Adrenal gland (tissue), 12 donors: Measurements from ENCODE around the gene ITPR1. TPM values are rescaled to one million over a fixed set of nuclear protein-coding genes. Genes with fewer than 3 reads are reported as not detected.
A peak's percentile ranks its signal among the peaks of the same experiment; 100 is the strongest.

Experiments used
- DNase-seq, 7 donors: peaks; one replicate each; pipeline ENCODE4 v3.0.0-alpha.2; 2019 to 2020
- H3K27ac ChIP-seq, 5 donors: fragments of 200-600 bp; sonication (generic) in 4 of 5; 1 replicate in 3 of 5; 2 replicates in 2 of 5; pipeline versions ENCODE4 v1.5.1 to v1.8.0; 2016 to 2020; ENCODE audit warnings: mild to moderate bottlenecking in 1 of 5
- H3K27me3 ChIP-seq: fragments of 200-600 bp; 2 replicates; pipeline ENCODE4 v1.8.0; 2021
- H3K36me3 ChIP-seq, 2 donors: fragments of 200-600 bp; replicated peaks in 1 of 2; 1 replicate in 1 of 2; 2 replicates in 1 of 2; pipeline versions ENCODE4 v1.5.1 to v1.8.0; 2018 to 2022
- H3K4me1 ChIP-seq, 2 donors: fragments of 200-600 bp; replicated peaks in 1 of 2; 1 replicate in 1 of 2; 2 replicates in 1 of 2; pipeline versions ENCODE4 v1.5.1 to v1.8.0; 2018 to 2021
- H3K4me3 ChIP-seq, 4 donors: fragments of 200-600 bp; sonication (generic) in 3 of 4; one replicate each; pipeline ENCODE4 v1.5.1; 2016 to 2018
- H3K9me3 ChIP-seq, 3 donors: fragments of 200-600 bp; sonication (generic) in 1 of 3; replicated peaks in 1 of 3; 1 replicate in 2 of 3; 2 replicates in 1 of 3; pipeline versions ENCODE4 v1.5.1 to v1.8.0; 2016 to 2021
- CTCF ChIP-seq, 6 experiments: fragments of 450-650 bp in 4 of 6; fragments of 200-600 bp in 2 of 6; sonication (generic) in 1 of 6; IDR thresholded peaks; 1 replicate in 5 of 6; 2 replicates in 1 of 6; pipeline versions ENCODE4 v1.5.1 to v1.8.0; 2016 to 2021; ENCODE audit warnings: antibody characterized with exemption in 6 of 6, mild to moderate bottlenecking in 2 of 6, moderate library complexity in 1 of 6
- POLR2A ChIP-seq, 2 donors: fragments of 450-650 bp; IDR thresholded peaks; one replicate each; pipeline ENCODE4 v1.6.1; 2017; ENCODE audit warnings: antibody characterized with exemption in 2 of 2, mild to moderate bottlenecking in 2 of 2, moderate library complexity in 1 of 2
- WGBS, 4 donors: extraction: QIAGEN DNeasy Blood & Tissue Kit in 2 of 4; methylation state at CpG; one replicate each; pipeline versions ENCODE4 v1.1.5 to v1.1.7; 2013 to 2017; 5-methylcytosine and 5-hydroxymethylcytosine counted together
- intact Hi-C, 2 donors: fragments of 100-400 bp; cut with DNase I; formaldehyde crosslinking; loops; one replicate each; pipeline versions ENCODE4 v1.14.1 to v1.15.0; 2022 to 2023
- polyA plus RNA-seq, 3 donors: library from polyadenylated mRNA; stranded (reverse); fragments of 200-250 nt in 2 of 3; fragments of 350-450 nt in 1 of 3; fragmentation: Illumina TruSeq in 1 of 3; extraction: RNeasy Lipid Tissue Mini Kit (QIAGEN cat#74804) in 1 of 3; gene quantifications; one replicate each; pipeline ENCODE4 v1.2.3, GENCODE V29; 2013 to 2014
- total RNA-seq, 9 donors: library from RNA; depleted of rRNA in 4 of 9; stranded (reverse); fragments of >200 nt in 4 of 9; fragments of 120-200 nt in 1 of 9; fragmentation: NEBNext Ultra II Directional in 1 of 9; extraction: Animal tissue kit (Norgen Biotek cat#: 25700) in 1 of 9; gene quantifications; one replicate each; pipeline versions ENCODE4 v1.1.0 to v1.2.4, GENCODE V29; 2013 to 2023
- donor health status: healthy with polysubstance abuse.
- donor health status: Bipolar disorder and iron deficiency.
- donor health status: DM: yes; HTN: yes; CAD: no.
- donor health status: DM: no; HTN: no; CAD: no.
- donor health status: DM: no; HTN: no; CAD: no.
- donor health status: DM: yes; HTN: yes; CAD: no.

The ITPR1 gene
- total and polyA plus RNA-seq, 12 donors = 21.6 to 198 (median 76.6) TPM

DNA sequence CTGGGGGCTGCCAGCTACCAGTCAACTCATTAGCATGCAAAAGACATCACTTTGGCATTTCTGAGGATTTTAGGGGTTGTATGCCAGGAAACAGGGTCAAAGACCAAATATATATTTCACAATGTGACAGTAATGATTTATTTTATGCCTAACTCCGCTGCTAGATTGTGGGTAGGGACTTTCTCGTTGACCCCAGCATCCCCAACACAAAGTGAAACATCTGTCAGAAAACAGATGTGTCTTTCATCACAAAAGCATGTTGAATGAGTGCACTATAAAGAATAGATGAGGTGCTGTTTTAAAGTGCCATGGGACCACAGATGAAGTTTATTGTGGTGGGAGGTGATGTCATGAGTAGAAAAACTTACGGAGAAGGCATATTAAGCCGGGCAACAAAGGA lies 59.7 kb downstream of the ITPR1 start:
- Histone ChIP-seq H3K9me3 (no peaks in the 10 kb centered on the region), H3K27ac (peak overlapping the region in 2 of 5 donors; percentile 72 to 74), H3K4me1 (peaks cover 12 to 43% of the 10 kb centered on the region in 2 donors), H3K4me3 (no peak overlapping the region), H3K27me3 (no peaks in the 10 kb centered on the region), H3K36me3 (no peaks in the 10 kb centered on the region)
- DNase-seq = no peak
- WGBS, 4 donors = 69 to 79% (median 75%) methylated on average over 4 of the region's 4 CpGs
- intact Hi-C loops = no loop called here
- TF ChIP-seq POLR2A (IDR thresholded peaks at IDR 0.05) (no peak), CTCF (IDR thresholded peaks at IDR 0.05) (no peak)

DNA sequence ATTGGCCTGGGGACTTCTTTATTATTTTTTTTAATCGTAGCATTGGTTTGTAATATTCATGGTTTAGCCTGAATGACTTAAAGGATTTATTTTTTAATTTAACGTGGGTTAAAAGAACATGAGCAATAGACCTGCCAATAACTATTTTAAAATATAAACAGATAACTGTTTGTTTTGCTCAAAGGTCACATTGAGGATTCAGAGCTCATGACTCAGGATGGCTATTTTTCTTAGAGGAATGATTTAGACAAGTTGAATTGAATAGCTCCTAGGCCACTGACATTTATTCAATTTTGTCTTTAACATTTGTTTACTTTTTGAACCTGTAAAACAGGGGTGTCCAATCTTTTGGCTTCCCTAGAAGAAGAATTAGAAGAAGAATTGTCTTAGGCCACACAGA lies 68.5 kb downstream of the ITPR1 start:
- Histone ChIP-seq H3K4me1 (peaks cover 6 to 17% of the 10 kb centered on the region in 2 donors), H3K4me3 (no peak overlapping the region), H3K36me3 (no peaks in the 10 kb centered on the region), H3K27me3 (no peaks in the 10 kb centered on the region), H3K27ac (no peak overlapping the region), H3K9me3 (no peaks in the 10 kb centered on the region)
- 43 to 49% (median 46%) methylated on average over 2 of the region's 2 CpGs for WGBS, 4 donors
- no peak for TF ChIP-seq CTCF (IDR thresholded peaks at IDR 0.05)
- TF ChIP-seq POLR2A (IDR thresholded peaks at IDR 0.05) = no peak
- no peak for DNase-seq
- intact Hi-C loops = no loop called here

GRCh38 chr3:4562595-4562994 lies 69.4 kb downstream of the ITPR1 start:
- Histone ChIP-seq H3K9me3 (no peaks in the 10 kb centered on the region), H3K4me3 (no peak overlapping the region), H3K36me3 (no peaks in the 10 kb centered on the region), H3K27ac (no peak overlapping the region), H3K4me1 (peaks cover 6 to 17% of the 10 kb centered on the region in 2 donors), H3K27me3 (no peaks in the 10 kb centered on the region)
- no peak for DNase-seq
- TF ChIP-seq CTCF (IDR thresholded peaks at IDR 0.05) (no peak), POLR2A (IDR thresholded peaks at IDR 0.05) (no peak)
- 93 to 96% (median 95%) methylated on average over 4 of the region's 4 CpGs for WGBS, 4 donors
- intact Hi-C loops = no loop called here

DNA sequence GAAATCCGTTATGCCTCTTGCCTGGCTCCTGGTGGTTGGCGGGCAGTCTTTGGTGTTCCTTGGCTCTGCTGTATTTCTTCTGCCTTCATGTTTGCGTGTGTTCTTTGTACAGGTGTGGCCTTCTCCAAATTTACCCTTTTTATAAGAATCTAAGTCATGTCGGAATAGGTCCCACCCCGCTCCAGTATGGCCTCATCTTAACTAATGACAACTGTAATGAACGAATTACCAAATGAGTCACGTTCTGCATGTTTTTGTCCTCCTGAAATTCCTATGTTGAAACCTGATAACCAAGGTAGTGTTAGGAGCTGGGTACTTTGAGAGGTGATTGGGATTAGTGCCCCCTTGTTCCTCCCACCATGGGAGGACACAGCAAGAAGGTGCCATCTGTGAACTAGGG lies 71.1 kb downstream of the ITPR1 start:
- intact Hi-C loops = no loop called here
- 89 to 92% (median 91%) methylated on average over 7 of the region's 7 CpGs for WGBS, 4 donors
- no peaks in the 10 kb centered on the region for H3K27me3 ChIP-seq
- H3K36me3 ChIP-seq = no peaks in the 10 kb centered on the region
- H3K4me3 ChIP-seq = no peak overlapping the region
- no peak for TF ChIP-seq POLR2A (IDR thresholded peaks at IDR 0.05)
- no peak for TF ChIP-seq CTCF (IDR thresholded peaks at IDR 0.05)
- H3K27ac ChIP-seq = no peak overlapping the region
- DNase-seq = no peak
- H3K9me3 ChIP-seq = no peaks in the 10 kb centered on the region
- H3K4me1 ChIP-seq = peaks cover 6 to 17% of the 10 kb centered on the region in 2 donors
